NCI-H774 (cell line): ENCODE data around the gene SNAPC1.
"Not testable (repeated sequence)": the region's sequence is repeated elsewhere in the genome, so short reads cannot be mapped to it uniquely, and the experiment has no call there.

Source experiments
- DNase-seq: peaks from one replicate; lab custom pipeline; 2025; lab: John Stamatoyannopoulos, UW

The SNAPC1 gene, protein sequence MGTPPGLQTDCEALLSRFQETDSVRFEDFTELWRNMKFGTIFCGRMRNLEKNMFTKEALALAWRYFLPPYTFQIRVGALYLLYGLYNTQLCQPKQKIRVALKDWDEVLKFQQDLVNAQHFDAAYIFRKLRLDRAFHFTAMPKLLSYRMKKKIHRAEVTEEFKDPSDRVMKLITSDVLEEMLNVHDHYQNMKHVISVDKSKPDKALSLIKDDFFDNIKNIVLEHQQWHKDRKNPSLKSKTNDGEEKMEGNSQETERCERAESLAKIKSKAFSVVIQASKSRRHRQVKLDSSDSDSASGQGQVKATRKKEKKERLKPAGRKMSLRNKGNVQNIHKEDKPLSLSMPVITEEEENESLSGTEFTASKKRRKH

DNA sequence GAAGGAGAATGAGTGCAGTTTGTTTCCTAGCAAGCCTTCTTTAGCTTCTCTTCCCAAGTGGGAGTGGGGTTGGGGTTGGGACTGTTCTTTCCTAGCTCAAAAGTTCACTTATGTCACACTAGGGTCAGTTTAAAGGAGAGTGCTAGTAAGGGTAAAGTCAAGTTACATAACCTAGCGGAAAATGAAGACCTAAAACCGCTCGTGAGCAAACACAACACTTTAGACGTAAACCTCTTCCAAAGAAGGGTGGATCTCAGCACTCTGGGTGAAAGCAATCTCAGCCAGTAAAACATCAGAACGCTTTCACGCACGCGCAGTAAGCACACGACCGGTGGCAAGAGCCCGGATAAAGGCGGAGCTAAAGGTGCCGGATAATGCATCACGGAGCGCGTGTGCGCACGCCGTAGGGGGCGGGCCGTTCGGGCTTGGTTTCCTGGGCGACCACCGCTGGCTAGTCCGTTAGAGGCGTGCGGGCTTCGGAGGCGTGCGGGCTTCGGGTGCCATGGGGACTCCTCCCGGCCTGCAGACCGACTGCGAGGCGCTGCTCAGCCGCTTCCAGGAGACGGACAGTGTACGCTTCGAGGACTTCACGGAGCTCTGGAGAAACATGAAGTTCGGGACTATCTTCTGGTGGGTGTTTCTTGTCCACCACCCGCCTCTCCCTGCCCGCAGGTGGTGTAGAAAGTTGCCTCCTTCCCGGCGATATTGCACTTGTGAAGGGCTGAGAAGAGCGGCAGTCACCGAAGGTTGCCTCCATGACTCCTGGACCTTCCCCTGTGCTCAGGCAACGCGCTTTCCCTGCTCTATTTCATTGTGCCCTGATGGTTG lies at the start of gene SNAPC1:
Gene SNAPC1, plus strand, starts transcription at position 462 of the 828 bp plus-strand sequence. Its CDS starts 41 bp downstream, at position 503.
- peak; percentile 91 for DNase-seq

DNA sequence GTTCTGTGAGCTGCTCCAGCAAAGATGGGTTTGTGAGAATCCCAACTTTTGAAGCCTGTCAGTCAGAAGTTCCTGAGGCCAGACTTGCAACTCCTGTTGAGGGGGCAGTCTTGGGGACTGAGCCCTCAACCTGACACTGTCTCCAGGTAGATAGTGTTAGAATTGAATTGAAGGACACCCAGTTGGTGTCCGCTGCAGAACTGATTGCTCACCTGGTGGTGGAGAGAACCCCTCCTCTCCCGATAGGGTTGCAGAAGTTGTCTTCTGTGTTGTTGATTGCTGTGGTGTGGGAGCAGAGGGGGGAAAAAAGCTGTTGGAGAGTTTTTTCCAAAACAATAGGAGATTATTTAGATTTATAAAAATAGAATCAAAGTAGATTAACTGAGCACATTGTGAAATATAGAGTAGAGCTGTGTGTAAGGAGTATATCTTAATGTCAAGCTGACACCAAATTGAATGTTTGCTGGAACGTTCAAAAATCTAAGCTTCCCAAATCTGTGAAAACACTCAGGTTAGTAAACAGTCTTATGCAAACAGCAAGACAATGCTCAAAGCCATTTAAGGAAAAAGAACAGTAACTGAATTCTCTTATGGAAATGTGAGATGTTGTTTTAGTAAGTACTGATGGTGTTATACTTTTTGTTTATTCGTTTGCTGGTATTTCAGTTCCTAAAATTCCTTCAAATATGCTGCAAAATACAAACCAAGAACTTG lies 48.3 kb upstream of the SNAPC1 start:
- no peak for DNase-seq

DNA sequence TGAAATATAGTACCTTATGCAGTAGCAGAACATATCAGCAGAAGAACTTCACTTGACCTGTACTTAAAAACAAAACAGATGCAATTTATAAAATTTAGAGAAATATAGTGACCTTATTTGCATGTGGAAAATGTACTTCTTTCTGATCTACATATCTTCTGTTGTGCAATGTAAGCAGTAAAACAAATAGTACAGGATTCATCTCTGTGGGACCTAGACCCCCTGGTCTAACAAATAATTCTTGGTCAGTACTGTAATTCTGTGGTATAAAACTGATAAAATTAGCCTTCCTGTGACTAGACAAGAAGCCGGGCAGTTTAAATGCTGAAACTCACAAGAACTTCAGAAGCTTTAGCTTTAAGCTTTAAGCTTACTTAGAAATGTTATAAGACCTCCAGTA lies 45.3 kb upstream of the SNAPC1 start:
- no peak for DNase-seq

DNA sequence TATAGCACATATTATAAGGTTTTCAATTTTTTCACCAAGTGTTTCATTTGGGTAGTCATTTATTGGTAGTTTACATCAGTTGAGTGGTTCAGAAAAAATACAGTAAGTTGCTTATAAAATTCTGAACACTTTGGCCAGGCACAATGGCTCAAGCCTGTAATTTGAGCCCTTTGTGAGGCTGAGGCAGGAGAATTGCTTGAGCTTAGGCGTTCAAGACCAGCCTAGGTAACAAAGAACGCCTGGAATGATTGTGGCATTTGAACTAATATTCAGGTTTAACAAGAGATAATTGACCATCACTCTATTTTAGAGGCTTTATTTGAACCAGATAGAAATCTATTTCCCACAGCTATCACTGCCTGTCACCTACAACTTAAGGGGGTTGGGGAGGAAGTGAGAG lies 44.2 kb upstream of the SNAPC1 start:
- no peak for DNase-seq

DNA sequence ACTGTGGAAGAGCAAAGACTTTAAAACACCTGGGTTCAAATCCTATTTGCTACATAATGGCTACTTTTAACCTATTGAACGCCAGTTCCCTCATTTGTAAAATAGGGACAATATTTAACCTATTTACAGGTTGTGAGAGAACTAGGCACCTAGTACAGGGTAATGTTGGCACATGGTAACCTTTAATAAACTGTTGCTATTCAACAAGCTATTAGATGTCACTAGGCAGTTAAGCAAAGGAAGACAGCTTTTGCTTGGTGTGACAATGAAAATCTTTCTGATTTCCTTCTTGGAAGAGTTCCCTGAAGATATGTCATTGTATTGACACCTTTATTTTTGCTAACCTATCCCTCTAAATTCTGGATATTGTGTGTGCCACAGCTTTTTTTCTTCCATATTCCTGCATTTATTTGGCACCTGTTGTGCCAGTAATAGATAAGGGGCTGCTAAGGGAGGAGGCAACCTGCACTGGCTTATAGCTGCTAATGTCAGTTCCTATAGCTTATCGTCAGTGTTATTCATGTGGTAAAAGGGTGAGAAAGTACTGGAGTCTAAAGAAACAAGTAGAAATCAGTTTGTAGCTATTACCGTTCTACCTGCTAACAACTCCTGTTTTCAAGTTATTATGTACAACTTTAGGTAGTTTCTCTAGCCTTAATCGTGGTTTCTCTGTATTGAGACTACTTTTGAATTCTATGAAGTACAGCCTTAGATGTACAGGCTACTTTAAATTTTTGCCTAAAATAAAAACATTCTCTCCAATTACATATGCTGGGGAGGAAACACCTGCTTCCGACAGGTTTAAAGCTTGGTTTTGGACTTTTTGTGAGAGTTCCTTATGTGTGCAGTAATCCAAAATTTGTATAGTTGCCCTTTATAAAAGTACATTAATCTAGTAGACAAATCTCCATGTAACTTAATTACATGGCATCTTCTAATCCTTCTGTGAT lies 42.6 kb upstream of the SNAPC1 start:
- no peak for DNase-seq

DNA sequence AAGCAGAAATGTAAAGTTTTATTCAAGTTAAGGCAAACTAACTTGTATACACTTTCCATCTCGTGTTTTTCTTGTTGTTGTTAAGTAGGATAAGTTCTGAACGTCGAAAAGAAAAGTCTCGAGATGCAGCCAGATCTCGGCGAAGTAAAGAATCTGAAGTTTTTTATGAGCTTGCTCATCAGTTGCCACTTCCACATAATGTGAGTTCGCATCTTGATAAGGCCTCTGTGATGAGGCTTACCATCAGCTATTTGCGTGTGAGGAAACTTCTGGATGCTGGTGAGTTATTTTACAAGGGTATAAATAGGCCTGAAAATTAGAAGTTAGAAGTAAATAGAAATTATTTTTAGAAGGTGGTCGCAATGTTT lies 41.9 kb upstream of the SNAPC1 start:
- no peak for DNase-seq

DNA sequence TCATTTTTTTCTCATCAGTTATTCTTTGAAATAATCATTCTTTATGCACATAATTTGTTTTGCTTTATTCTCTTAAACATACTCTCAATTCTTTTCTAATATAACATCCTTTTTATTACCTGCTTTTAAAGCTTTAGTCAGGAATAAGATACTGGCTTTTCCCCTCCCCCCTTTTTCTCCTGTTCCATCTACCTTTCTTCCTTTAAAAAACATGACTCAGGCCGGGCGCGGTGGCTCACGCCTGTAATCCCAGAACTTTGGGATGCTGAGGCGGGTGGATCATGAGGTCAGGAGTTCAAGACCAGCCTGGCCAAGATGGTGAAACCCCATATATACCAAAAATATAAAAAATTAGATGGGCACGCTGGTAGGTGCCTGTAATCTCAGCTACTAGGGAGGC lies 41.5 kb upstream of the SNAPC1 start:
- DNase-seq: no peak

DNA sequence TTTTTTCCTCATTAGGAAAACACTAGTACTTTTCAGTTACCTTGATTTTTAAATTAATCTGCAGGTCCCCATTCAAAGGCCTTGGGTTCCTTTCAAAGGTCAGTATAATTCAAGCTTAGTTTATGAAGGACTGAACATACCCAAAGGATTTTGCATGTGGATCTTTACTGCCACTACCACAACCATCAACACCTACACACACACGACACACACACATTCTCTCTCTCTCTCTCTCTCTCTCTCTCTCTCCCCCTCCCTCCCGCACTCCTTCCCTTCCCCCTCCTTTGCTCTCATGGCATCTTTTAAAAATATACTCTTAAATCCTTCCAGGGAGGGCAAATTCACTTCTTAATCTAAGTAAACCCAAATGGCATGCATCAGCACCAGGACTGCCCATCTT lies 38.1 kb upstream of the SNAPC1 start:
- no peak for DNase-seq

DNA sequence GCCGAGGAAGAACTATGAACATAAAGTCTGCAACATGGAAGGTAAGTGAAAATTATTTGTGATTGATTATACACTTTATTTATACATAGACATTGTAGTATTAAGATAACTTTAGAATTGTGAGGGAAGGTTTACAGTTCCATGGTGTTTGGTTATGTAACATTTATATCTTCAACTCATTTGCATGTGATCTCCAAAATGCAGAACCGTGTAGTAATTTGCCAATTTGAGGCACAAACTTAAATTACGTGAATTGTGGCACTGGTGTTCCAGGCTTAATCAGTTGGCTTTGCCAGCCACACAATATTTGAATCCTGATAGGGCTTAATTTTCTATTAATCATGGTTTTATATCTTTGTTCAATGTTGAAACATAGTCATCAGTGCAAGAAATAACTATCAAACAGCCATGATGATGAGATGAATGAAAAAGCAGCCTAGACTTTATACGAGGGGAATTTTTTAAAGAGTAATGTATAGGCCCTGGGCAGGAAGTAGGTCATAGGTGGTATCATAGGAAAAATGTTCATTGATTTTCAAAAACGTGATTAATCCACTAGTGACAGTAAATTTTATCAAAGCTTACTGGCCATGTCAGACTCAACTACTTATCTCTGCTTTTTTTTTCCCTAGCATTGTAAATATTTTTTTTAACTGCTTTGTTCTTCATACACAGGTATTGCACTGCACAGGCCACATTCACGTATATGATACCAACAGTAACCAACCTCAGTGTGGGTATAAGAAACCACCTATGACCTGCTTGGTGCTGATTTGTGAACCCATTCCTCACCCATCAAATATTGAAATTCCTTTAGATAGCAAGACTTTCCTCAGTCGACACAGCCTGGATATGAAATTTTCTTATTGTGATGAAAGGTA lies 35.2 kb upstream of the SNAPC1 start:
- DNase-seq: no peak

DNA sequence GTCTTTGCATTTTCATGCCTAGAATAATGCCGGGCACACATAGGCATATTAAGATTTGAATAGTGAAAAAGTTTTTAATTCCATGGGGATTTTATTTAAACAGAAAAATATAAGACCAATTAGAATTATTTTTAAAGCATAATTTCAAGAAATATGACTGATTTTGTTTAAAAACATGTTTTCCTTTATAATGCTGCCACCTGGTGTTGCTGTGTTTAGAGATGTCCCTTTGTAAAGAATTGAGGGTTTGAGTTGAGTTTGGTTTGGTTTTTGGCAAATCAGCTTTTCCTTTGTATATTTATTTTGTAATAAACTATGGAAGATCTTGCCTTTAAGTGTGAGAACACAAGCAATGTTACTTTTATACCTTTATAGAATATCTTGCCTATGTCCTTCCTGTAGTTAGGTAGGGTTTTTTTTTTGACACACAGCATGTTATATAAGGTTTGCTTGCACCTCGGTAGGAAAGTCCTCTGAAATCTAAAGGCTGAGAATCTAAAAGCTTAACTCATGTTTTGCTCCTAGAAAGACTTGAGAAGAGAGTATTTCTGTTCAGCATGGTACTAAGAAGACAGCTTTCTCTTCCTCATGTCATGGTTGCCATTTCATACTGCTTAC lies 31.4 kb upstream of the SNAPC1 start:
- no peak for DNase-seq

DNA sequence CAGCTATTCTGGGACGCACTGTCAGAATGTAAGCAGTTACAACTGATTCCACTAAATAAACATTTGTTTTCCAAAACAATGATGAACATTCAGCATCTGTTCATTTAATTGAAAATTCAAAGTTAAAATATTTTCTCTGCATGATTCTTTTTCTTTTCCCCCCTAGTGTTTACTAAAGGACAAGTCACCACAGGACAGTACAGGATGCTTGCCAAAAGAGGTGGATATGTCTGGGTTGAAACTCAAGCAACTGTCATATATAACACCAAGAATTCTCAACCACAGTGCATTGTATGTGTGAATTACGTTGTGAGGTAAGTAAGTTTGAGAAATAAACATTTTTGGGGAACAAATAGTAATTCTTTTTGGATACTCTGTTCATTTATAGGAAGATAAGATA lies 28.2 kb upstream of the SNAPC1 start:
- no peak for DNase-seq

DNA sequence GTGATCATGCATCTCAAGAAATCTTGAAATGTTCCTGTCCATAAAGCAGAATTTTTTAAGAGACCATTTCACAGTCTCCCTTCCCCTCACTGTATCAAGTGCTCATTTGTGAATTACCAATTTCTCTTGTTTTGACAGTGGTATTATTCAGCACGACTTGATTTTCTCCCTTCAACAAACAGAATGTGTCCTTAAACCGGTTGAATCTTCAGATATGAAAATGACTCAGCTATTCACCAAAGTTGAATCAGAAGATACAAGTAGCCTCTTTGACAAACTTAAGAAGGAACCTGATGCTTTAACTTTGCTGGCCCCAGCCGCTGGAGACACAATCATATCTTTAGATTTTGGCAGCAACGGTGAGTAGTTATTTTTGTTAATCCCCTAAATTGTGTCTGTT lies 25.5 kb upstream of the SNAPC1 start:
- DNase-seq: no peak

DNA sequence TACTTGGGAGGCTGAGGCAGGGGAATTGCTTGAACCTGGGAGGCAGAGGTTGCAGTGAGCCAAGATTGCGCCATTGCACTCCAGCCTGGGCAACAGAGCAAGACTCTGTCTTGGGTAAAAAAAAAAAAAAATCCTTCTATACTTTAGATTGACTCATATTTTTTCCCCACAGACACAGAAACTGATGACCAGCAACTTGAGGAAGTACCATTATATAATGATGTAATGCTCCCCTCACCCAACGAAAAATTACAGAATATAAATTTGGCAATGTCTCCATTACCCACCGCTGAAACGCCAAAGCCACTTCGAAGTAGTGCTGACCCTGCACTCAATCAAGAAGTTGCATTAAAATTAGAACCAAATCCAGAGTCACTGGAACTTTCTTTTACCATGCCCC lies 24.3 kb upstream of the SNAPC1 start:
- no peak for DNase-seq

DNA sequence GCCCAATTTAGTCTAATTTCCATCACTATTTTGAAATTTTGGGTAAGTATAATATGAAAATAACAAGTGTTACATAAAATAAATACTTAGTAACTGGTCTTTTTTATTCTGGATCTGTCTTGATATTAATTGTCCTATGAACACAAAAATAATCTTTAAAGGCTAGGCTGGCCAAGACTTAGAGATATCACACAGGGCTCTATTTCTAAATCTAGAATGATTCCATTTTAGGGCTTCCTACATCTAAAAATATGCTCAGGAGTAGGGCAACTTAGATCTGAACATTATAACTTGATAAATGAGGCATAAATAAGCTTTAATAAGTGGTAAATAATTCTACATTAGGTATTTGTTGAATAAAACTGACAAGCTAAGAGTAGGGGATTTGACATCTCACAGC lies 23.1 kb upstream of the SNAPC1 start:
- DNase-seq: no peak

DNA sequence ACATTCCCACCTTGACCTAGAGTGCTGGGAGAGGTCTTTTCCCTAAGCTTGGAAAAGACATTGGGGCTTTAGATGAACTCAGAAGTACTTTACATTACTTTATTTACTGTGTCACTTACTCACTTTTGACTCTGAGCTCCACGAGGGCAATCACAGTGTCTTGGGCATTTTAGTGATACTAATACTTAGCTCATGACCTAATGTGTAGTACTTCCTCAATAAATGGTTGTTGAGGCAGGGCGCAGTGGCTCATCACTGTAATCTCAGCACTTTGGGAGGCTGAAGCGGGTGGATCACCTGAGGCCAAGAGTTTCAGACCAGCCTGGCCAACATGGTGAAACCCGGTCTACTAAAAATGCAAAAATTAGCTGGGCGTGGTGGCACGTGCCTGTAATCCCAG lies 19.8 kb upstream of the SNAPC1 start:
- DNase-seq: no peak

DNA sequence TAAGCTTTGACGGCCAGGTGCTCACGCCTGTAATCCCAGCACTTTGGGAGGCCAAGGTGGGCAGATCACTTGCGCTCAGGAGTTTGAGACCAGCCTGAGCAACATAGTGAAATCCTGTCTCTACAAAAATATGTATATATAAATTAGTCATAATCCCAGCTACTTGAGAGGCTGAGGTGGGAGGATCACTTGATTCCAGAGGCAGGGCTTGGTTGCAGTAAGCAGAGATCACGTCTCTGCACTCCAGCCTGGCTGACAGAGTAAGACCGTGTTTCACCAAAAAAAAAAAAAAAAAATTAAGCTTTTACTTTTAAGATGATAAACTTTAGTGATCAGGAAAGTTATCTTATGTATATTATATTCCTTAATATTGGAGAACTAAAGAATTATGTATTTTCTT lies 18.0 kb upstream of the SNAPC1 start:
- no peak for DNase-seq

DNA sequence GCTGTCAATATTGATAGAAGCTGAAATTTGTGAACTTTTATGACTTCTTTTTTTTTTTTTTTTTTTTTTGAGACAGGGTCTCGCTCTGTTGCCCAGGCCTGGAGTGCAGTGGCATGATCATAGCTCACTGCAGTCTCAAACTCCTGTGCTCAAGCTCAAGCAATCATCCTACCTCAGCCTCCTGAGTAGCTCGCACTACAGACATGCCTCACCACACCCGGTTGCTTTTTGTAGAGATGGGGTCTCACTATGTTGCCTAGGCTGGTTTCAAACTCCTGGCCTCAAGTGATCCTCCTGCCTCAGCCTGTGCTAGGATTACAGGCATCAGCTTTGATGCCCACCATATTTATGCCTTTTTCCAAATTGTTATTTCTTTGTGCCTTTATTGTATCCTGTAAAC lies 15.9 kb upstream of the SNAPC1 start:
- DNase-seq: not testable (repeated sequence)

DNA sequence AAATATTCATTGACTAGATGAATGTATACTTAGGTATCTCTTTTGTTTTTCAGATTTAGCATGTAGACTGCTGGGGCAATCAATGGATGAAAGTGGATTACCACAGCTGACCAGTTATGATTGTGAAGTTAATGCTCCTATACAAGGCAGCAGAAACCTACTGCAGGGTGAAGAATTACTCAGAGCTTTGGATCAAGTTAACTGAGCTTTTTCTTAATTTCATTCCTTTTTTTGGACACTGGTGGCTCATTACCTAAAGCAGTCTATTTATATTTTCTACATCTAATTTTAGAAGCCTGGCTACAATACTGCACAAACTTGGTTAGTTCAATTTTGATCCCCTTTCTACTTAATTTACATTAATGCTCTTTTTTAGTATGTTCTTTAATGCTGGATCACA lies 15.3 kb upstream of the SNAPC1 start:
- DNase-seq: no peak

DNA sequence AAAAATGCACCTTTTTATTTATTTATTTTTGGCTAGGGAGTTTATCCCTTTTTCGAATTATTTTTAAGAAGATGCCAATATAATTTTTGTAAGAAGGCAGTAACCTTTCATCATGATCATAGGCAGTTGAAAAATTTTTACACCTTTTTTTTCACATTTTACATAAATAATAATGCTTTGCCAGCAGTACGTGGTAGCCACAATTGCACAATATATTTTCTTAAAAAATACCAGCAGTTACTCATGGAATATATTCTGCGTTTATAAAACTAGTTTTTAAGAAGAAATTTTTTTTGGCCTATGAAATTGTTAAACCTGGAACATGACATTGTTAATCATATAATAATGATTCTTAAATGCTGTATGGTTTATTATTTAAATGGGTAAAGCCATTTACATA lies 14.9 kb upstream of the SNAPC1 start:
- no peak for DNase-seq

DNA sequence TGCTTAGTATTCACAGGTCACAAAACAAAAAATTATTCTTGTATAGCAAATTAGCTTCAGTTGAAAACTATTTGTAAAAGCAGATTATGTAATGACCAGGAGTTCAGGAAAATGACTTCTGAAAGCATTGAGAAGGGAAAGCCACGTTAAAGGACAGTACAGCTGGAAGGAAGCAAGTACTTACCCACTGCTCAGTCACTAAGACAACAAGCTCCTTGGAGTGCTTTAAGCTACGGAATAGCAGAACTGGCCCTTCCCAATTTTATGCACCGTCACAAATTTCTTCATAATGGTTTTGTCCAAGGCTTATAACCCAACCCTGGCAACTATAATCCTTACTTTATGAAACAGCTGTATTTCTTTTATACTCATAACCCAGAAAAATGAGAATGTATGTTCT lies 13.0 kb upstream of the SNAPC1 start:
- no peak for DNase-seq
